ENCODE measurements around the gene DDAH1. TPM values are rescaled to one million over a fixed set of nuclear protein-coding genes. Genes with fewer than 3 reads are reported as not detected.
A peak's percentile ranks its signal among the peaks of the same experiment; 100 is the strongest.

DDAH1 gene
- total and polyA plus RNA-seq, 5 donors from 2014 or later: 0.15 TPM; not detected in 4

GRCh38 chr1:85417017-85417416, 47.9 kb downstream of the DDAH1 start:
- no peaks in the 10 kb centered on the region for H3K4me1 Mint-ChIP-seq
- H3K27ac ChIP-seq (ENCODE audit: insufficient read depth, low read length, poor library complexity, severe bottlenecking): no peak overlapping the region
- H3K9me3 ChIP-seq (ENCODE audit: control insufficient read depth in 2 of 2, low read length in 2 of 2): peaks cover 0 to 2% of the 10 kb centered on the region in 2 experiments
- no peak overlapping the region for H3K27ac Mint-ChIP-seq
- peaks cover 0 to 15% (median 7%) of the 10 kb centered on the region in 7 donors for H3K9me3 Mint-ChIP-seq
- no peak for ATAC-seq (ENCODE audit: low read depth in 2 of 2)
- H3K4me3 ChIP-seq (ENCODE audit: low read depth, low read length): no peak overlapping the region
- no peak for DNase-seq
- H3K36me3 Mint-ChIP-seq: no peaks in the 10 kb centered on the region
- H3K27me3 Mint-ChIP-seq: no peaks in the 10 kb centered on the region
- H3K27me3 ChIP-seq (ENCODE audit: control insufficient read depth, insufficient read depth, low read length): no peaks in the 10 kb centered on the region
- no peaks in the 10 kb centered on the region for H3K36me3 ChIP-seq (ENCODE audit: control insufficient read depth, insufficient read depth, low read length)
- H3K4me1 ChIP-seq (ENCODE audit: control insufficient read depth, insufficient read depth, low read length, poor library complexity, severe bottlenecking): no peaks in the 10 kb centered on the region
- H3K4me3 Mint-ChIP-seq: no peak overlapping the region

- H3K27ac Mint-ChIP-seq: no peak overlapping the region
Observed at GRCh38 chr1:85413169-85413568, 51.8 kb downstream of the DDAH1 start.

GRCh38 chr1:85411567-85412305, 53.2 kb downstream of the DDAH1 start:
- Mint-ChIP-seq H3K4me3 (no peak overlapping the region), H3K4me1 (no peaks in the 10 kb centered on the region), H3K27ac (no peak overlapping the region)

More at GRCh38 chr1:85413169-85413568, 51.8 kb downstream of the DDAH1 start:
- Histone ChIP-seq H3K36me3 (ENCODE audit: control insufficient read depth, insufficient read depth, low read length) (no peaks in the 10 kb centered on the region), H3K27ac (ENCODE audit: insufficient read depth, low read length, poor library complexity, severe bottlenecking) (no peak overlapping the region), H3K4me3 (ENCODE audit: low read depth, low read length) (no peak overlapping the region), H3K27me3 (ENCODE audit: control insufficient read depth, insufficient read depth, low read length) (no peaks in the 10 kb centered on the region), H3K9me3 (ENCODE audit: control insufficient read depth in 2 of 2, low read length in 2 of 2) (no peaks in the 10 kb centered on the region), H3K4me1 (ENCODE audit: control insufficient read depth, insufficient read depth, low read length, poor library complexity, severe bottlenecking) (no peaks in the 10 kb centered on the region)
- peaks cover 0 to 11% (median 0%) of the 10 kb centered on the region in 7 donors for H3K9me3 Mint-ChIP-seq
- H3K36me3 Mint-ChIP-seq: no peaks in the 10 kb centered on the region
- no peaks in the 10 kb centered on the region for H3K4me1 Mint-ChIP-seq
- ATAC-seq (ENCODE audit: low read depth in 2 of 2): no peak
- peaks cover 9% of the 10 kb centered on the region for H3K27me3 Mint-ChIP-seq
- no peak for DNase-seq
- no peak overlapping the region for H3K4me3 Mint-ChIP-seq

DNA sequence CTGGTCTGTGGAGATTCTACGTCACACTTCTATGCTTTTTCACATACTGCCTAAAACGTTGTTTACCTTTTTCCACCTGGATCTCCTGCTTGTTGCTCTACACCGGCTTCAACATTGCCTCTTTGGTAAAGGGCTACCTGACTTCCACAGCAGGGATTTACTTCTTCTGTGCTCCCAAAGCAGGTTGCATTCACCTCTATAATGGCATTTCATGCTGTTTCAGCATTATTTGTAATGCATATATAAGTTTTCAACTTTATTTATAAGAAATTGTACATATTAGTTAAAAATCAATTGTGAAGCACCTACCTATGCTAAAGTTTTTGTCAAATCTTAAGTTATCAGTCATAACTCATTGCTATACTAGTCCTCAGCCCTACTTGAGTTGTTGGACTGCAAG, 55.4 kb downstream of the DDAH1 start:
- H3K4me3 Mint-ChIP-seq: peak overlapping the region in 1 of 4 donors; percentile 24
- no peak overlapping the region for H3K4me3 ChIP-seq (ENCODE audit: low read depth, low read length)
- H3K27me3 Mint-ChIP-seq: peaks cover 9% of the 10 kb centered on the region
- no peak overlapping the region for H3K27ac ChIP-seq (ENCODE audit: insufficient read depth, low read length, poor library complexity, severe bottlenecking)
- peaks cover 0 to 8% (median 0%) of the 10 kb centered on the region in 7 donors for H3K9me3 Mint-ChIP-seq
- no peaks in the 10 kb centered on the region for H3K4me1 ChIP-seq (ENCODE audit: control insufficient read depth, insufficient read depth, low read length, poor library complexity, severe bottlenecking)
- ATAC-seq (ENCODE audit: low read depth in 2 of 2): no peak
- H3K4me1 Mint-ChIP-seq: no peaks in the 10 kb centered on the region
- H3K36me3 Mint-ChIP-seq: no peaks in the 10 kb centered on the region
- H3K36me3 ChIP-seq (ENCODE audit: control insufficient read depth, insufficient read depth, low read length): no peaks in the 10 kb centered on the region
- no peaks in the 10 kb centered on the region for H3K27me3 ChIP-seq (ENCODE audit: control insufficient read depth, insufficient read depth, low read length)
- no peak for DNase-seq
- H3K9me3 ChIP-seq (ENCODE audit: control insufficient read depth in 2 of 2, low read length in 2 of 2): no peaks in the 10 kb centered on the region
- H3K27ac Mint-ChIP-seq: no peak overlapping the region

More at GRCh38 chr1:85411567-85412305, 53.2 kb downstream of the DDAH1 start:
- ATAC-seq (ENCODE audit: low read depth in 2 of 2) (no peak), DNase-seq (no peak)
- no peak overlapping the region for H3K27ac ChIP-seq (ENCODE audit: insufficient read depth, low read length, poor library complexity, severe bottlenecking)
- peaks cover 9% of the 10 kb centered on the region for H3K27me3 Mint-ChIP-seq
- no peaks in the 10 kb centered on the region for H3K27me3 ChIP-seq (ENCODE audit: control insufficient read depth, insufficient read depth, low read length)
- H3K36me3 Mint-ChIP-seq: no peaks in the 10 kb centered on the region
- peaks cover 0 to 11% (median 0%) of the 10 kb centered on the region in 7 donors for H3K9me3 Mint-ChIP-seq
- no peaks in the 10 kb centered on the region for H3K9me3 ChIP-seq (ENCODE audit: control insufficient read depth in 2 of 2, low read length in 2 of 2)
- no peak overlapping the region for H3K4me3 ChIP-seq (ENCODE audit: low read depth, low read length)
- no peaks in the 10 kb centered on the region for H3K4me1 ChIP-seq (ENCODE audit: control insufficient read depth, insufficient read depth, low read length, poor library complexity, severe bottlenecking)
- H3K36me3 ChIP-seq (ENCODE audit: control insufficient read depth, insufficient read depth, low read length): no peaks in the 10 kb centered on the region

- Histone ChIP-seq H3K27ac (ENCODE audit: insufficient read depth, low read length, poor library complexity, severe bottlenecking) (no peak overlapping the region), H3K4me3 (ENCODE audit: low read depth, low read length) (no peak overlapping the region), H3K27me3 (ENCODE audit: control insufficient read depth, insufficient read depth, low read length) (no peaks in the 10 kb centered on the region), H3K9me3 (ENCODE audit: control insufficient read depth in 2 of 2, low read length in 2 of 2) (no peaks in the 10 kb centered on the region), H3K36me3 (ENCODE audit: control insufficient read depth, insufficient read depth, low read length) (no peaks in the 10 kb centered on the region), H3K4me1 (ENCODE audit: control insufficient read depth, insufficient read depth, low read length, poor library complexity, severe bottlenecking) (no peaks in the 10 kb centered on the region)
- peaks cover 0 to 3% (median 0%) of the 10 kb centered on the region in 7 donors for H3K9me3 Mint-ChIP-seq
- no peak overlapping the region for H3K4me3 Mint-ChIP-seq
- H3K27ac Mint-ChIP-seq: no peak overlapping the region
- H3K27me3 Mint-ChIP-seq: peaks cover 9% of the 10 kb centered on the region
- ATAC-seq (ENCODE audit: low read depth in 2 of 2): no peak
- no peak for DNase-seq
- no peaks in the 10 kb centered on the region for H3K4me1 Mint-ChIP-seq
- H3K36me3 Mint-ChIP-seq: no peaks in the 10 kb centered on the region
Observed at GRCh38 chr1:85407746-85408377, 57.1 kb downstream of the DDAH1 start.

- Histone ChIP-seq H3K9me3 (ENCODE audit: control insufficient read depth in 2 of 2, low read length in 2 of 2) (no peaks in the 10 kb centered on the region), H3K27me3 (ENCODE audit: control insufficient read depth, insufficient read depth, low read length) (no peaks in the 10 kb centered on the region), H3K27ac (ENCODE audit: insufficient read depth, low read length, poor library complexity, severe bottlenecking) (no peak overlapping the region), H3K4me1 (ENCODE audit: control insufficient read depth, insufficient read depth, low read length, poor library complexity, severe bottlenecking) (no peaks in the 10 kb centered on the region), H3K36me3 (ENCODE audit: control insufficient read depth, insufficient read depth, low read length) (no peaks in the 10 kb centered on the region), H3K4me3 (ENCODE audit: low read depth, low read length) (no peak overlapping the region)
- DNase-seq (no peak), ATAC-seq (ENCODE audit: low read depth in 2 of 2) (no peak)
- Mint-ChIP-seq H3K4me1 (no peaks in the 10 kb centered on the region), H3K4me3 (no peak overlapping the region), H3K27me3 (peaks cover 9% of the 10 kb centered on the region), H3K36me3 (no peaks in the 10 kb centered on the region), H3K27ac (no peak overlapping the region), H3K9me3 (no peaks in the 10 kb centered on the region)
Observed at GRCh38 chr1:85406887-85407533, 57.9 kb downstream of the DDAH1 start.

GRCh38 chr1:85406081-85406480, 58.9 kb downstream of the DDAH1 start:
- no peaks in the 10 kb centered on the region for H3K4me1 Mint-ChIP-seq
- H3K4me3 ChIP-seq (ENCODE audit: low read depth, low read length): no peak overlapping the region
- H3K27ac ChIP-seq (ENCODE audit: insufficient read depth, low read length, poor library complexity, severe bottlenecking): no peak overlapping the region
- no peak overlapping the region for H3K4me3 Mint-ChIP-seq
- no peak overlapping the region for H3K27ac Mint-ChIP-seq
- no peaks in the 10 kb centered on the region for H3K36me3 ChIP-seq (ENCODE audit: control insufficient read depth, insufficient read depth, low read length)
- H3K36me3 Mint-ChIP-seq: no peaks in the 10 kb centered on the region
- no peak for ATAC-seq (ENCODE audit: low read depth in 2 of 2)
- H3K9me3 Mint-ChIP-seq: no peaks in the 10 kb centered on the region
- H3K27me3 Mint-ChIP-seq: peaks cover 9% of the 10 kb centered on the region
- H3K4me1 ChIP-seq (ENCODE audit: control insufficient read depth, insufficient read depth, low read length, poor library complexity, severe bottlenecking): no peaks in the 10 kb centered on the region
- H3K27me3 ChIP-seq (ENCODE audit: control insufficient read depth, insufficient read depth, low read length): no peaks in the 10 kb centered on the region
- H3K9me3 ChIP-seq (ENCODE audit: control insufficient read depth in 2 of 2, low read length in 2 of 2): no peaks in the 10 kb centered on the region
- DNase-seq: no peak

Data from CD4-positive, CD25-positive, alpha-beta regulatory T cell (primary cell).